Chondrocyte (in vitro differentiated cells): ENCODE measurements around the gene GNRHR. TPM values are rescaled to one million over a fixed set of nuclear protein-coding genes. Genes with fewer than 3 reads are reported as not detected.
"Not testable (repeated sequence)": the region's sequence is repeated elsewhere in the genome, so short reads cannot be mapped to it uniquely, and the experiment has no call there.

ENCODE experiments used
- DNase-seq: peaks from one replicate; pipeline ENCODE4 v3.0.0; 2021; ENCODE audit warnings: mixed read lengths, low spot score
- H3K27ac Mint-ChIP-seq: one replicate; pipeline ENCODE4 v1.8.0; 2021; ENCODE audit warnings: mild to moderate bottlenecking, moderate library complexity, mixed read lengths; ENCODE audit not compliant: unreplicated experiment
- H3K27me3 Mint-ChIP-seq: 2 replicates; pipeline ENCODE4 v1.8.0; 2021; ENCODE audit warnings: low read depth, mixed read lengths
- H3K36me3 Mint-ChIP-seq: 2 replicates; pipeline ENCODE4 v1.8.0; 2021; ENCODE audit warnings: low read depth, mixed read lengths
- H3K4me1 Mint-ChIP-seq: 2 replicates; pipeline ENCODE4 v1.8.0; 2021; ENCODE audit warnings: low read depth, mild to moderate bottlenecking, mixed read lengths
- H3K4me3 Mint-ChIP-seq: one replicate; pipeline ENCODE4 v1.8.0; 2021; ENCODE audit warnings: mild to moderate bottlenecking, moderate library complexity, mixed read lengths; ENCODE audit not compliant: unreplicated experiment
- H3K9me3 Mint-ChIP-seq: 2 replicates; pipeline ENCODE4 v1.8.0; 2021; ENCODE audit warnings: low read depth, mixed read lengths
- CTCF ChIP-seq: fragments of 200-600 bp; sonication (generic); IDR thresholded peaks from 2 replicates; pipeline ENCODE4 v1.5.0; 2021; ENCODE audit warnings: antibody characterized with exemption, mild to moderate bottlenecking, moderate library complexity
- total RNA-seq: library from RNA; stranded (reverse); gene quantifications from 3 replicates; pipeline ENCODE4 v1.2.1, GENCODE V29; 2021

Gene GNRHR
- total RNA-seq, 1 donor from 2014 or later, result not detected

- no peak for DNase-seq
- Mint-ChIP-seq H3K27me3 (no peaks in the 10 kb centered on the region), H3K36me3 (peaks cover 7% of the 10 kb centered on the region), H3K4me1 (no peaks in the 10 kb centered on the region), H3K4me3 (no peak overlapping the region), H3K9me3 (peaks cover 9% of the 10 kb centered on the region), H3K27ac (no peak overlapping the region)
- no peak for TF ChIP-seq CTCF
Observed at GRCh38 chr4:67736262-67736661, 17.9 kb downstream of the GNRHR start.

GRCh38 chr4:67735325-67735724, 18.9 kb downstream of the GNRHR start:
- no peaks in the 10 kb centered on the region for H3K27me3 Mint-ChIP-seq

GRCh38 chr4:67730511-67730910, 23.7 kb downstream of the GNRHR start:
- Mint-ChIP-seq H3K36me3 (peaks cover 14% of the 10 kb centered on the region), H3K9me3 (peaks cover 19% of the 10 kb centered on the region)
- not testable (repeated sequence) for H3K27ac Mint-ChIP-seq, H3K4me1 Mint-ChIP-seq, H3K27me3 Mint-ChIP-seq, DNase-seq, H3K4me3 Mint-ChIP-seq

More at GRCh38 chr4:67735325-67735724, 18.9 kb downstream of the GNRHR start:
- TF ChIP-seq CTCF, result no peak
- H3K4me3 Mint-ChIP-seq, result no peak overlapping the region
- peaks cover 10% of the 10 kb centered on the region for H3K36me3 Mint-ChIP-seq
- no peak overlapping the region for H3K27ac Mint-ChIP-seq
- no peak for DNase-seq
- H3K4me1 Mint-ChIP-seq, result no peaks in the 10 kb centered on the region
- peaks cover 9% of the 10 kb centered on the region for H3K9me3 Mint-ChIP-seq

- Mint-ChIP-seq H3K9me3 (peaks cover 19% of the 10 kb centered on the region), H3K27ac (no peak overlapping the region), H3K4me1 (peaks cover 5% of the 10 kb centered on the region), H3K36me3 (peaks cover 12% of the 10 kb centered on the region), H3K4me3 (no peak overlapping the region), H3K27me3 (no peaks in the 10 kb centered on the region)
- DNase-seq, result no peak
- TF ChIP-seq CTCF, result no peak
Observed at GRCh38 chr4:67727124-67727850, 26.9 kb downstream of the GNRHR start.

- no peak overlapping the region for H3K27ac Mint-ChIP-seq
- peaks cover 8% of the 10 kb centered on the region for H3K4me1 Mint-ChIP-seq
- H3K9me3 Mint-ChIP-seq, result peaks cover 10% of the 10 kb centered on the region
- TF ChIP-seq CTCF, result no peak
- DNase-seq, result no peak
- no peaks in the 10 kb centered on the region for H3K27me3 Mint-ChIP-seq
- no peak overlapping the region for H3K4me3 Mint-ChIP-seq
- H3K36me3 Mint-ChIP-seq, result peaks cover 8% of the 10 kb centered on the region
Observed at GRCh38 chr4:67725981-67726380, 28.2 kb downstream of the GNRHR start.

- H3K27me3 Mint-ChIP-seq, result no peaks in the 10 kb centered on the region
- no peak overlapping the region for H3K27ac Mint-ChIP-seq
- H3K36me3 Mint-ChIP-seq, result peaks cover 4% of the 10 kb centered on the region
- TF ChIP-seq CTCF, result no peak
- DNase-seq, result no peak
- peaks cover 8% of the 10 kb centered on the region for H3K4me1 Mint-ChIP-seq
- no peak overlapping the region for H3K4me3 Mint-ChIP-seq
- peaks cover 10% of the 10 kb centered on the region for H3K9me3 Mint-ChIP-seq
Observed at GRCh38 chr4:67725132-67725531, 29.1 kb downstream of the GNRHR start.
